SHP77 (cell line): ENCODE data around the gene EPSTI1.

Experiments used
- DNase-seq, 2 experiments: peaks; one replicate each; lab custom pipeline; 2025; lab: John Stamatoyannopoulos, UW

EPSTI1 gene

DNA sequence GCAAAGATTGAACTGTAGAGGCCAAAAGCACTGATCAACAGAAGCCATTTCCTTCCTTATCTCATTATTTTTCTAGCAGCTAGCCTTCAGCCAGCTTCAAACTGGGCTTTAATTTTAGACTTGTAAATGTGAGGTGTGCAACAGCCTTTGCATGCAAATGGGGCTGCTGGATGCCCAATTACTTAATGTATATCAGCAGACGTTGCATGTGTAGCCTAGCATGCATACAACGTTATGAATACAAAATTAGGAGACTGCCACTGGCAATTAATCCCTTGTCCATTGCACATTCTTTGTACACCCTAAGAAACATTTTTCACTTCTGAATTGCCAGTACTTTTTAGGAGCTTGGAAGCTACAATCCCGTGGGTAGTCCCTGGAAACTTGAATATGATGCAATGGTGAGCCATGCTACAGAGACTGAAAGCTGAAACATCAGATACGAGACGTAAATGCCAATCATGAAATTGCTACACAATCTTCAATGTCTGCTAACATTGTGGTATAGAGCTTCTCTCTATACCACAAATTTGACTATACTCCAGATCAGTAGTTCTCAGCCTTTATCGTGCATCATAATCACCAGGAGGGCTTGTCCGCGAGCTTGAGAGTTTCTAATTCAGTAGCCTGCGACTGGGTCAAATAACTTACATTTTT, 20.2 kb downstream of the EPSTI1 start:
- DNase-seq: no peak

DNA sequence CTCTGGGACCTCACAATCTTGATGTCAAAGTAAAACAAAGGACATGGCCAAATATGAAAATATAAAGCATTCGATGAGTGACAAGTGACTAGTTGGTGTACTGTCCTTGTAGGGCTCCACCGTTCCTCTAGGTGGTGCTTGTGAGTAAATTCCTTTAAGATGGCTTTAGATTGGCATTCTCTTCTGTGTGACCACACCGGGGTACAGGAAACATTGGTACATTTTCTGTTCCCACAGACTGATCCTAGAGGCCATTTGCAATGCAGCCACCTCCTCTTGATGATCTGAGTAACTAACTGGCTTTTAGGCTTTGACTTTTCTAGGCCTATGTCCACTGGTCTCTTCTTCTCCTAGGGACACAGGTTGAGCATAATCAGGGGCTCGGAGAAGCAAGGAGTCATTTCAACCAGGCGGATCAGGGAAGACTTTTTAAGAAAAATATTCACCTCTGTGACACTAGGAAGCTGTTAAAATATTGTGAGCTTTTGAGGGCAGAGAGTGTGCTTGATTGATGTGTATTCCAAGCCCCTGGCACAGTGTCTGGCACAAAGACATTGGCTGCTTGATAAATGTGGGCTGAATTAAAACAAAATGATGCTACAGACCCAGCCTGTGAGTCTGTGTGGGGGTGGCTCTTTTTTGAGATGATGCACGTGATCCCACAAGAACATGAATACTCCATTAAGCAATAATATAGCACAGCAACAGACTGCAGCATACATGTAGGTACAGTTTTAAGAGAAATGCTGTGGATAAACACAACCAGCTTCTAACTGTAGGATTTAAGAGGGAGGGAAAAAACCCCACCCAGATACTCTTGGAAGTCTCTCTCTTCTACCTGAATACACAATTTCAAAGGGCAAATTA, 21.0 kb downstream of the EPSTI1 start:
- DNase-seq: no peak

DNA sequence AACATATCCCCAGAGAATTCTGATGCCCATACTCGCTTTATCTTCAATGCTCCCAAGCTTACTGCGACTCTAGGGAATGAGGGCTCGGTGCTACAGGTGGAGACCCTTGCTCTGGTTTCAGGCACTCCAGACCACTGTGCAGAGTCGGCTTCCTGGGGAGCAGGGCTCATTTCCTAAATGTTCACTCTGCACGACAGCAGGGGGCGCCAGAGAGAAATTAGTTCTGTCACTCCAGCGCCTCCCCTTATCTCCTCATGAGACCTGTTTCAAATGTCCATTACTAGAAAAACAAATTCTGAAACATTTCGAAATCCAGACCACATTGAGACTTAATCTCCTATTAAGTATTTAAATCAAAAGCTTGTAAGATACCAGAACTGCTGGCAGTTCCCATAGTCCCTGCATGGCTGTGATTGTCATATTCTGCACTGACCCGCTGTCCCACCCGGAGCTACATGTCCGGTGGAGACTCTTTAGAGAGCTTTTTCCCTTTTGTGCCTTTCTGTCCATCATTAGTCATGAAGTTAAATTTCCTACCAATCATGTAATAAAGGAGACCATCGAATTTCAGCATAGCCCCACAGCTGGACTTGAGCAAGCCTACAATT, 22.4 kb downstream of the EPSTI1 start:
- DNase-seq: peak; percentile 6 to 20

DNA sequence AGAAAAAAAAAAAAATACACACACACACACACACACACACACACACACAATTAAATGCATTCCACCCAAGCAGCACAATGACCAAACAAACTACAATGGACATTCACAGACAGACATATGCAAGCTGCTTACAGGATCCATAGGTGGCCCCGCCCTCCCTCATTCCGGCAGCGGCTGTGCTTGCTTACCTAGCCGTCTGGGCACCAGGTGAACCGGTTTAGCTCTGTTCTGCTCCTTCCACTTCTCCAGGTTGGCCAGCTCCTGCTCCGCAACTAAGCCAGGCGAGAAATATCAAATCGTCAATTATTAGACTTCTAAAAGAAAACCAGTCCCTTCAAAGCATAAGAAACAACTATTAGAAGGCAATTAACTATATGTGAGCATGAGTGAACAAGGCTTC, 23.1 kb downstream of the EPSTI1 start:
- no peak for DNase-seq

DNA sequence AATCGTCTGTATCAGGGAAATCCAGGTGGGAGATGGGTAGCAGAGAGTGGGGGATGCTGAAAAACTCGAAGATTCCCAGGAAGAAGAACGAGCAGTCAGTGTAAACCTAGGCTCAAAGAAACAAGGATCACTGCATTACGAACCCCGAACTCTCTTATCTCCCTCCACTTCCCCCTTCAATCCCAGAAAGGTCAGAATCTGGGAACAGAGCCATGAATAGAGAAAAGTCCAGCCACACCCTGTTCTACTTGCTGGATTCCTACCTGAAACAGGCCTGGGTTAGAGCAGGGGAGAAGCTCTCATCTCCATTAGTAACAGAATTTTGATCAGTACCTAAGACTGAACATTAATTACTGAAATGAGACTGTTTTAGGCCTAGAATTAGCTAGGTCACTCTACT, 24.4 kb downstream of the EPSTI1 start:
- DNase-seq: no peak

DNA sequence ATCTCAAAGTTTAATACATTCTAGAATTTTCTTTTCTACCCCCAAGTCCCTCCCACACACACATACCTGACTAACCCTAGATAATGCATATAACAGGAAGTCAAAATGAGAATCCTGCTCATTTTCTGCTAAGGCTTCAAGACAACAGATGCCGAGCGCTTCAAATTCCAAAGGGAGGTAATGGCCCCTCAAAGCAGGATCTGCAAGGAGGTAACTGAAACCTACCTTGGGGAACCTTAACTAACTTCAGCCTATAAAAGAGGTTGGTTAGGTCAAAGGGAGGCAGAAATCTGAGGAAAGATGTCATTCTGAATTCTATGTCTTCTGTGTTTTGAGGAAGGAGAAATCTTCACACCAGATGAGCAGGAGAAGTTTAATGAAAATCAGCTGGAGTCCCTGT, 26.8 kb downstream of the EPSTI1 start:
- no peak for DNase-seq

DNA sequence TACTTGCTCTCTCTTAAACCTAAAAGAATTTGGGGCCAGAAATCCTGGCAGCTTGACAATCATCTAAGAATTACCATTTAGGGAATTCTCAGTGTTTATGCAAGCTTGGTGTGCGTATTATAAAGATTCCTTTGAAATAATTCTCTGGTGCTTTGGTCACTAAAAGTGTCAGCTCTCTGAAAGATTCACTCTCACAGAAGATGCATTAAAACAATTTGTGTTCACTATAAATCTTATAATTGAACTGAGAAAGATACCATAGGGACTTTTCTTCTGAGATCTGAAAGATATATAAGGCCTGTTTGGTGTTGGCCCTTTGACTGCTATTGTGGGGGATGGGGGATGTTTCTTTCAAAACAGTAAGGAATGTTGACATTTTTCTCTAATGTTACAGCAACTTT, 27.3 kb downstream of the EPSTI1 start:
- DNase-seq: no peak

DNA sequence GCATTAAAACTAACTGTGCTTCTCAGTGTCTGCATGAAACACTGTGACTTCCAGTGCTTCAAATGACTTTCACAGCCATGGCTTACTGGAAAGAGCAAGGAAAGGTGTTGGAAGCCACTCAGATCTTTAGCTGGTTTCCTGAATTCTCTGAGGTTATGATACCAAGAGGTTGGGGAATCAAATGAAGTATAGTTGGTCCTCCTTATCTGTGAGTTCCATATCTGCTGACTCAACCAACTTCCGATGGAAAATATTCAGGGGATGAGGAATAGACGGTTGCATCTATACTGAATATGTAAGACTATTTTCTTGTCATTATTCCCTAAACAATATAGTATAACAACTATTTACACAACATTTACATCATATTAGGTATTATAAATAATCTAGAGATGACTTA, 32.4 kb downstream of the EPSTI1 start:
- no peak for DNase-seq

DNA sequence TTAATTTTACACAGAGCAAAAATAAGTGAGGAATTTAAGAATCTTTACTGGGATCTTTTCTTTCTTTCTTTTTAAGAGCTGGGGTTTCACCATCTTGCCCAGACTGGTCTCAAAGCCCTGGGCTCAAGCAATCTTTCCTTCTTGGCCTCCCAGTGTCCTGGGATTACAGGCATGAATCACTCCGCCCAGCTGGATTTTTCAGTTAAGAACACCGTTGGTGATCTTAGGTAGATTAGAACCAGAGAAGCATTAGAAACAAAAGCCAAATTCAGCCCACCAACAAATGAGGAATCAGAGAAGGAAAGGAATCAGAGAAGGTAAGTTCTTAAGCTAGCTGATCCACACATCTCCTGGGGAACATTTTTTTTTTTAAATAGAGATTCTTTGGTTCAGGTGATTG, 34.2 kb downstream of the EPSTI1 start:
- DNase-seq: no peak

DNA sequence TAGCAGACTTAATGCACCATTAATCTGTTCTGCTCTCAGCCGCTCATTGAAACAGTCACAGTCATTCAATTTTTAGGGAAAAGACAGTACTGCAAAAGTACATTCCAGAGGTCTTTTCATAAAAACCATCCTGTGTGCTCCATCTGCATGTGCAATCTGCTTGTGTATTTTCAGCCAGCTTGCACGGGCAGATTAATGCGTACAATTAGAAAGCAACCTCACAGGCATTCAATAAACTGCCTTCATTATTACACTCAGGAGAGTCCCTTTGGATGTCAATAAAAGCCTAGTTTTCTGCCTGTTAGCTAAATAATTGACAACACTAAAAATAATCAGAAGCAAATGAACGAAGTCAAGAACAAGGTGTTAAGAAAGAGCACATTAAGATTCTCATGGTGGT, 41.9 kb downstream of the EPSTI1 start:
- DNase-seq: no peak

DNA sequence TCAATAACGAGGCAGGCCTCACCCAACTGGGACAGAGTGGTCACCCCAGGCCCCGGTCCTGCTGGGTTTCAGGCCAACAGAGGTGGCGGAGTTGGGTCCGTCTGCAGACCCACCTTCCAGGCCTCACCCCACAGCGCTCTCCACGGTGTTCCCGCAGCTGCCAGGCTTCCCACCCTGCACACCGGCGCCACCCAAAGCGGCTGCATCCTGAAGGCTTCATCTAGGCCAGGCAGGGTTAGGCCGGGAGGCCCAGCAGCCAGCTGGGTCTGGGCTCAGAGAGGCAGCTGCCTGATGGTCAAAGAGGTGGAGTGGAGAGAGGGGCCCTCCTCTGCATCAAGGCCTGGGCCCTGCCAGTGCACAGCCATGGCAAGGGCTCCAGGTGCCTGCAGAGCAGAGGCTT, 44.1 kb downstream of the EPSTI1 start:
- DNase-seq: no peak

DNA sequence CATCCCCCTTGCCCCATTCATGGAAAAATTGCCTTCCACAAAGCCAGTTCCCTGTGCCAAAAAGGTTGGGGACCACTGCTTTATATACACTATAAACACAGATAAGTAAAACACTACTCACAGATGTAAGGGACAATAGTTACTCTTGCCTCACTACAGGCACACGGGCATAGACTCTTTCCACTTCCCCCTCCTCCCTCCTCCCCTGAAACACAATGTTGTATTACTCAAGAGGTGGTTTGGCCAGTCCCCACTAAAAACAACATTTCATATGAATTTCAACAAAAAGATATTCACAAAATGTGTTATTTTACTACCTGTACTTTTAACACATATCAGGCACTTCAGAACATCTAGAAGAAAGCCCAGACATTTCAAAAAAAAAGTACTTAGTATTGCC, 45.1 kb downstream of the EPSTI1 start:
- DNase-seq: no peak

DNA sequence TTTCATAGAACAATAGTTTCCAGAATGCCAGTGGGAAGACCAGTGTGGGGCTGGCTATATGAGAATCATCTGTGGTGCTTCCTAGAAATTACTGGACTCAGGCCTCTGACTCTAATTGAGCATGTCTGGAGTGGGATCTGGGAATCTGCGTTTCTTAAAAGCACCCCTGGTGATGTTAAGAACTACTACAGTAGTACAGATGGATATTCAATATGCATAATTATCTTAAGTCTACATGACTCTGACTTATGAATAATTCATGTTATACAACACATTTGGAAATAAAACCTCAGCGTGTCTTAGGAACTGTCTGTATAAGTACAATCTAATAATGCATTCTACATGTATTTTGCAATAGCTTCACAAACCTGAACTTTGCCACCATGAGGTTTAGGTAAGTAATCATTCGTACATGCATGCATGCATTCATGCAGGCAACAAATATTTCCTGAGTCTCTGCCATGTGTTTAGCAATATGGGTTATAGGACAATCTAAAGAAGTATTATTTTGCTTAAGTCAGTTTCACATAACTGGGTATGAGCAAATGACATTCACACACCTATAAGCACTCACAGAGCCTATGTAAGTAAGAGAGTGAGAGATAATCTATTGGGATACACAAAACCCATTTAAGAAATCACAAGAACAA, 62.0 kb downstream of the EPSTI1 start:
- DNase-seq: no peak

DNA sequence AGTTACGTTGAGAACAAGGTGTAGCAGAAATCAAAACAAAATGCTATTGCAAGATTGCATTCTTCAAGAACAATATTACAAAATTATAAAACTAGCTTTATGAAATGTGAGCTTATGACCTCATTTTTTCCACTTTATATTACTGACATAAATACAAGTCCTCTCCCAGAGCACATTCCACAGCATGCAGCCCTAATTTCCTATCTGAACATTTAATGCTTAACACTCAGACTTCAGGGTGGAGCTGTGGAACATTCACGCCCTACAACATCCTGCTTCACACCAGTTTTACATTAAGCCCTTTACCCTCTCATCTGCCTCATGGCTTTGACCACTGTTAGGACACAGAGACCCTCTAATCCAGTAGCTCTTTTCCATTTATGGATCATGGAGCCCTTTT, 65.5 kb downstream of the EPSTI1 start:
- no peak for DNase-seq

DNA sequence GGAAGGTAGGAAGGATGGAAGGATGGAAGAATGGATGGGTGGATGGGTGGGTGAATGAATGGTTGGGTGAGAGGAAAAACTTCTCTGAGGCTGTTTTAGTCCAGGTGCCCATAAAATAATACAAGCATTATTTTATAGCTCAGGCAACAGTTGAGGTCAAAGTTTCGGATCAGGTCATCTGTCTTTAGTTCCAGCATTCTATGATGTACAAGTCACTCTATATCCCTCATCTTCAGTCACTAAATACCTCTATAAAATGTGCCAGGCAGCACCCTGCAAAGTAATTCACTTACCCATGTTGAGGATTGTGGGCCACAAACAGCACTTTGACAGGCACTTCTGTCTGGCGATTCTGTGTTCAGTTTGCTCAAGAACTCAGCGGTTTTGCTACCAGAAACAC, 66.0 kb downstream of the EPSTI1 start:
- DNase-seq: no peak

DNA sequence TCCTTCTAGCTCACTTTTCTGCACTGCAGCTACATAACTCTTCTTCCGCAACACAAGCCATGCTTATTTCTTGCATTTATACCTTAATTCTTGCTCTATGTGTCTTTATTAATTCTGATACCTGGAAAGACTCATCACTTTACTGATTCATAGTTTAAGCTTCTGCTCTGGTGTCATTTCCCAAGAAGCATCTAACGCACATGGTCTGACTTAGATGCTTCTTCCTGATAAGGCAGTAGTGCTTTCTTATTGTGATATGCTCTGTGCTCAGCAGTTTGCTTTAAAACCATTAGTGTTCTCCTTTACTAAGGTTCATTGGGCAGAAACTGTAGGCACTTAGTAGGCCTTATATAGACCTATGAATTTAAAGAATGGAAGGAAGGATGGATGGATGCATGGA, 66.4 kb downstream of the EPSTI1 start:
- no peak for DNase-seq

DNA sequence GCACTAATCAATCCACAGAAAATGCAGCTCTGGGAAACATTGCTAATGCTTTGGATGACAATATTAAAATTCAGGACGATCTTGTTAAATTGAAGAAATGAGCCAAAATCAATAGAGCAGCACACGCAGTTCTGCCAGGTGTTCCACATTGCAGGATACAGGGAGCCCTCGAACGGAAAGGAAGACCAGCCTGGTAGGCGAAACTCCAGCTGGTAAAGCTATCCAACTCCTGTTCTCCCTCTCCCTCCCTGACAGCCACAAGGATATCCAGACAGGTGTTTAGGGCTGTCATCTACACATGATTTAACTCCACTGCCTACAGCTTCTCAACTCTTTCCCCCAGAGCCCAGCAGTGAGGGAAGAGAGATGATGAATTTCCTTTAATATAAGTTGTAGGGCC, 67.7 kb downstream of the EPSTI1 start:
- DNase-seq: peak; percentile 66 to 74

DNA sequence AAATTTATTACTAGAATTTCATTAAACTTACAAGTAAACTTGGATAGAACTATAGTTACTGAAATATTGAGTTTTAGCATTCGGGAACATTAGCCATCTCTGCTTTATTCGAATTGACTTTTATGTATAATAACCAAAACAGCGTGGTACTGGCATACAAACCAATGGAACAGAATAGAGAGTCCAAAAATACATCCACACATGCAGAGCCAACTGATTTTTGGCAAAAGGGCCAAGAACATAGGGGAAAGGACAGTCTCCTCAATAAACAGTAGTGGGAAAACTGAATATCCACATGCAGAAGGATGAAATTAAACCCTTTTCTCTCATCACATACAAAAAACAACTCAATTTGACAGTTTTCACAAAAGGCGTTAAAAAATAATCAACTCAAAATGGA, 84.3 kb downstream of the EPSTI1 start:
- DNase-seq: no peak

DNA sequence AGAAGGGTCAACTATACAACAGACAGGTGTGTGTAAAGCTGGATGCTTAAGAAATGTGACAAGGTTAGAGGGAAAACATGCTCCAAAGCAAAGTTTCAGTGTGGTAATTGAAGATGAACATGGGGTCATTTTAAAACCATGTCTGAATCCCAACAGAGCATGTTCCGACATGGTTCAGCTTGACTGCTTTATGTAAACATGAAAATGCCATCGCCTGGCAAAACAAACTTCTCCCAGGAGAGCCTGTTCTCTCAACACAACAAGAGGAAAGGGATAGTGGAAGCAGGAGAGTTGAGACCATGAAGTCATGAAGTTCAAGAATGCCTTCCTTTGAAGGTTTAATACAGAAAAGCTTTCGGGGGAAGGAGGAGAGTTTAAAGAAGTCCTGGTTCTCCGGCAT, 85.8 kb downstream of the EPSTI1 start:
- no peak for DNase-seq

DNA sequence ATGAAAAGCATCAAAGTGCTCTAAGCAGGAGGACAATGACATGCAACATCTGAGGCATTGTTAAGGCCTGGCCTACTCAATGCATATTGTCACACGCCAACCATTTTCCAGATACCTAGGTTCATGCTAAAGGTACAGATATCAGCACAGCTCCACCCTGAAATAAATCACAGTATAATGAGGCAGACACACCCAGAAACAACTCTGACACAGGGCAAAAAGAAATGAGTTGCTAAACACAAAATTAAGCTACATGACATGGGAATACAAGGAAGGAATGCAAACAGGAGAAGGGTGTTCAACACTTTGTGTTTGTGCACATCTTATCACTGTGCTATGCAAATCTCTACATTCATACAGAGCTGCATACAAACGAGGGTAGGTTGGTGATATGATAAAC, 86.5 kb downstream of the EPSTI1 start:
- no peak for DNase-seq

DNA sequence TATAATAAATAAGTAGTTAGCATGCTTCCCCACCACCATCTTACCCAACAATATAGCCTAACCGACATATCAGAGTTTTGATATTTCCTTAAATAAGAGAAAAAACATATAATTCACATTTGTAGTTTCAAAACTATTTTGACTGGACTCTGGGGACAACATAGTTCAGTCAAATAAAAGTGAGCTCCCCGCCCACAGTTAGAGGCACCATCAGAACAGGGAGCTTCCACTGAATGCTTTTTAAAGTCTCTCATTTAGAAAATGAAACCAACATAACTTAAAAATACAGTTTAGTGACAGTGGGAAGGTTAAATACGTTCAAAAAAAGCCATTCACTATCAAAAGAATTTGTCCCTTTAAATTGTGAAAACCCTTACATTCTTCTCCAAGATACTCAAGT, 92.8 kb downstream of the EPSTI1 start:
- DNase-seq: no peak

DNA sequence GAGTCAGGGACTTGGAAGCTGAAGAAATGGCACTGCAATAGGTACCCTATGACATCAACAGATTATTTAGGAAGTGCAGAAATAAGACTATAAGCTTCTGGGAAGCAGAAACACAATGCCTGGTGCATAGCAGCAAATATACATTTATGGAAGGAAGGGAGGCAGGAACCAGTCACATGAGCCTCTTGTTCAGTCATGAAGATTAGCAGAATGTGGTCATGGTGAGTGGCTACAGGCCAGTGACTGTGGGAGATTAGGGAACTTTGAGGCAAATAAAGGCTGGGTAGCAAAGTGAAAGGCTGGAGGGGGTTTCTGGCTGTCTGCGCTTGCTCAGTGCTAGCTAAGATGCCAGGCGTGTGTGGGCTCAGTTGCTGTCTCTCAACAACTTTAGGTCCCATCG, 96.3 kb downstream of the EPSTI1 start:
- DNase-seq: no peak

DNA sequence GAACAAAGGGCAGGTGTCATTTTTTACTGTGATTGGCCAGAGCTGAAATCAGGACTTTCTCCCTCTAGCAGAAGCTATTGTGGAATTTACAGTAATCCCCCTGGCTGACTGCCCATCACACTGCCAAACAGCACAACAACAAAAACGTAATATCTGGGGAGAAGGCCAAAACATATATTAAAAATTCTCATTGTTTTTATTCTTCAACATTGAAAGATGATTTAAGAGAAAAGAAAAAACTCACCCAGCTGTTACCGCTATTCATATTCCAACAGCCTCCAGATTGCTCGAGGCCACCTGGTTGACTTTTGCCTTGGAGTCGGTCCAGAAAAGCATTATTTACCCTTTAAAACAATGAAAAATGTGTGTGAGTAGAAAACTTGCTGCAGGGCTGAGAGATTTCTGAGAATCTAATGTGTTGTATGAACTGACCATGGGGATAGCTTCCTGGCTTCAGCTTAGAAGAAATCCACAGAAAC, 97.2 kb downstream of the EPSTI1 start:
- DNase-seq: peak; percentile 41 to 50
